GM12878 (cell line): Measurements from ENCODE around the gene CEP83. TPM values are rescaled to one million over a fixed set of nuclear protein-coding genes. Genes with fewer than 3 reads are reported as not detected.

Experiments
- ATAC-seq: fragments of 200-7000 bp; cut with Tn5 transposase; 3 replicates; pipeline ENCODE4 v1.9.1; 2020; ENCODE audit warnings: mild to moderate bottlenecking, moderate library complexity
- BruUV-seq: library from RNA; stranded (reverse); fragments of 400-500 nt; replicated peaks from 2 replicates; lab custom pipeline; 2021; lab: Mats Ljungman, UMichigan
- CTCF ChIA-PET: fragments of 300-600 bp; sonication (Branson Sonifier 250); formaldehyde crosslinking; extraction: SDS; loops from one replicate; lab custom pipeline; 2021; ENCODE audit warnings: inconsistent platforms; lab: Yijun Ruan, JAX
- POLR2A ChIA-PET: fragments of 350-600 bp; formaldehyde crosslinking; extraction: SDS; loops from one replicate; lab custom pipeline; 2021; ENCODE audit warnings: inconsistent platforms; lab: Charles Lee
- RAD21 ChIA-PET: fragments of 300-600 bp; sonication (Branson Sonifier 250); formaldehyde crosslinking; loops from one replicate; lab custom pipeline; 2023; ENCODE audit warnings: antibody characterized with exemption; ENCODE audit not compliant: unreplicated experiment; lab: Charles Lee
- SMC1A ChIA-PET: fragments of 300-600 bp; sonication (Branson Sonifier 250); formaldehyde crosslinking; loops from one replicate; lab custom pipeline; 2023; ENCODE audit not compliant: unreplicated experiment, uncharacterized antibody; lab: Charles Lee
- DNase-seq: peaks from one replicate; pipeline ENCODE4 v3.0.0-alpha.2; 2011; ENCODE audit warnings: low read depth, low spot score
- FAIRE-seq: peaks from 3 replicates; lab custom pipeline; 2011; peaks lifted over from hg19 to GRCh38; lab: Jason Lieb, UNC
- H2AFZ ChIP-seq: 2 replicates; pipeline ENCODE4 v1.6.0; 2011; ENCODE audit warnings: low read depth, low read length, control low read depth; ENCODE audit not compliant: control insufficient read depth
- H3K27ac ChIP-seq: 2 replicates; pipeline ENCODE4 v1.5.1; 2011; ENCODE audit warnings: control low read depth; ENCODE audit not compliant: control insufficient read depth, insufficient read depth
- H3K27me3 ChIP-seq, 2 experiments: replicated peaks in 1 of 2; 2 replicates each; pipeline versions ENCODE4 v1.6.0 to v1.6.1; 2011; ENCODE audit warnings: low read length in 1 of 2; ENCODE audit not compliant: control insufficient read depth in 2 of 2, insufficient read depth in 2 of 2
- H3K36me3 ChIP-seq, 2 experiments: 2 replicates each; pipeline ENCODE4 v1.5.1; 2011; ENCODE audit warnings: low read length in 1 of 2; ENCODE audit not compliant: control insufficient read depth in 2 of 2, insufficient read depth in 2 of 2
- H3K4me1 ChIP-seq: 2 replicates; pipeline ENCODE4 v1.6.1; 2011; ENCODE audit warnings: mild to moderate bottlenecking, low read length, moderate library complexity, mixed read lengths; ENCODE audit not compliant: control insufficient read depth, insufficient read depth
- H3K4me2 ChIP-seq: 2 replicates; pipeline ENCODE4 v1.6.0; 2011; ENCODE audit warnings: control low read depth; ENCODE audit not compliant: control insufficient read depth, insufficient read depth
- H3K4me3 ChIP-seq: fragments of 200-600 bp; sonication (generic); 2 replicates; pipeline ENCODE4 v1.5.1; 2016
- H3K79me2 ChIP-seq: 2 replicates; pipeline ENCODE4 v1.6.0; 2011; ENCODE audit warnings: low read length; ENCODE audit not compliant: control insufficient read depth, insufficient read depth
- H3K9ac ChIP-seq: 2 replicates; pipeline ENCODE4 v1.8.0; 2011; ENCODE audit warnings: low read length, control low read depth, mixed read lengths; ENCODE audit not compliant: control insufficient read depth, insufficient read depth
- H3K9me3 ChIP-seq: replicated peaks from 3 replicates; pipeline ENCODE4 v1.5.1; 2011; ENCODE audit warnings: mild to moderate bottlenecking, low read length; ENCODE audit not compliant: control insufficient read depth, insufficient read depth
- H4K20me1 ChIP-seq: 2 replicates; pipeline ENCODE4 v1.6.0; 2011; ENCODE audit not compliant: control insufficient read depth, insufficient read depth
- EED ChIP-seq: sonication (generic); IDR thresholded peaks from 2 replicates; pipeline ENCODE4 v1.6.1; 2016; ENCODE audit warnings: antibody characterized with exemption, low read depth
- FOS ChIP-seq: IDR thresholded peaks from 3 replicates; pipeline ENCODE4 v1.6.1; 2011; ENCODE audit warnings: borderline replicate concordance; ENCODE audit not compliant: insufficient read length; ENCODE audit errors: extremely low read depth
- RAD51 ChIP-seq: fragments of 450-650 bp; IDR thresholded peaks from 2 replicates; pipeline ENCODE4 v1.6.1; 2016; ENCODE audit warnings: moderate library complexity, mild to moderate bottlenecking, inconsistent platforms
- YY1 ChIP-seq: IDR thresholded peaks from 2 replicates; pipeline ENCODE4 v1.6.1; 2011; ENCODE audit warnings: low read depth, mild to moderate bottlenecking, low read length
- WGBS: methylation state at CpG from one replicate; pipeline ENCODE4 v1.1.6; 2016; ENCODE audit warnings: low lambda C conversion rate; ENCODE audit not compliant: insufficient replicate concordance, insufficient coverage; ENCODE audit errors: missing lambda C conversion rate; 5-methylcytosine and 5-hydroxymethylcytosine counted together
- in situ Hi-C: fragments of 300-500 bp; cut with MboI; formaldehyde crosslinking; loops from 9 replicates; pipeline ENCODE4 v1.14.3; 2018; ENCODE audit warnings: mixed read lengths
- intact Hi-C: fragments of 100-400 bp; cut with micrococcal nuclease; formaldehyde crosslinking; loops from one replicate; pipeline ENCODE4 v1.14.2; 2022; ENCODE audit not compliant: unreplicated experiment
- polyA plus RNA-seq, 11 experiments: library from polyadenylated mRNA; depleted of rRNA in 4 of 11; unstranded in 6 of 11; stranded (reverse) in 5 of 11; fragments of >200 nt; fragmentation: Nextera tagmentation in 4 of 11; fragmentation: Illumina TruSeq in 1 of 11; extraction: Ambion mirVana in 4 of 11; extraction: Trizol in 1 of 11; gene quantifications; 1 replicate in 1 of 11; 2 replicates in 10 of 11; pipeline versions ENCODE4 v1.2.1 to v1.2.3, GENCODE V29; 2011 to 2016; ENCODE audit warnings: inconsistent platforms in 2 of 11, missing spikeins in 2 of 11, low read depth in 1 of 11
- total RNA-seq, 4 experiments: library from RNA; depleted of rRNA in 3 of 4; stranded (reverse); fragments of >200 nt in 3 of 4; fragmentation: Illumina TruSeq in 1 of 4; extraction: Trizol in 1 of 4; gene quantifications; 2 replicates each; pipeline versions ENCODE4 v1.2.1 to v1.2.3, GENCODE V29; 2013 to 2021
- TF ChIP-seq, protein P1 (sequence below): fragments of 450-650 bp; IDR thresholded peaks from 2 replicates; pipeline ENCODE4 v1.6.1; 2016; ENCODE audit warnings: mild to moderate bottlenecking

CEP83 gene
- total and polyA plus RNA-seq, 10 of the 15 experiments (the other 5 are each of a cell fraction or from before 2014, with no cell fraction given): 4.3 to 39.0 (median 22.5) TPM

DNA sequence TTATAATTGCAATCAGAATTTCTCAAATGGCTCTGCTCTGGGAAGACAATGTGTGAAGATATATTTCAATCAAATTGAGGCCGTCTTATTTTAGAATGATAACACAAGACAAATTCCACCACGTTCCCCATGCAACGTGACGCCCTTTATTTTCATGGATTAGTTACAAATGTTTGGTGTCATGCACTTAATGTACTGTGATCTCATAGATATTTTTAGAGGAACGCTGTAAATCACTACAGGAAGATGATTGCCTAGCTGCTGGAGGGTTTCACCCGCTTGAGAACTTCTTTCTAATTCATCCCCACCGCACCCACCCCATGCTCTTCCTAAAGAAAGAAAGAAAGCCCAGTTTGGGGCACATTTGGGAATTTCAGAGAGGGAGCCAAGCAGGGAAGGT, 194.1 kb downstream of the CEP83 start:
- no peaks in the 10 kb centered on the region for H3K79me2 ChIP-seq
- ChIA-PET SMC1A (interaction anchor here (1.0 to 1.3 kb wide), 2 partner anchors 22 to 26 kb away, joined by 3 to 7 read pairs; no protein-coding TSS in a partner anchor), POLR2A (interaction anchor here (0.8 kb wide), 1 partner anchor 57 kb away, joined by 3 read pairs; no protein-coding TSS in a partner anchor), CTCF (interaction anchor here (0.8 to 1.1 kb wide), 2 partner anchors 116 to 168 kb away, joined by 3 read pairs; no protein-coding TSS in a partner anchor), RAD21 (interaction anchor here (0.9 to 1.0 kb wide), 2 partner anchors 8 to 43 kb away, joined by 3 read pairs; no protein-coding TSS in a partner anchor)
- intact Hi-C loops (no loop called here), in situ Hi-C loops (no loop called here)
- peaks cover 9 to 32% of the 10 kb centered on the region in 2 experiments for H3K36me3 ChIP-seq
- H3K4me2 ChIP-seq: no peak overlapping the region
- no peak for ATAC-seq
- 82% methylated on average over 7 of the region's 7 CpGs for WGBS
- H2AFZ ChIP-seq: no peak overlapping the region
- FAIRE-seq: no peak
- peaks cover 80% of the 10 kb centered on the region for H3K4me1 ChIP-seq
- no peak overlapping the region for H3K4me3 ChIP-seq
- DNase-seq: no peak
- H3K27me3 ChIP-seq: no peaks in the 10 kb centered on the region
- no peak overlapping the region for H3K27ac ChIP-seq
- no TSS peak for BruUV-seq
- no peaks in the 10 kb centered on the region; the same call in 2 of the 3 replicates for H3K9me3 ChIP-seq
- no peaks in the 10 kb centered on the region for H4K20me1 ChIP-seq
- no peak overlapping the region for H3K9ac ChIP-seq
- no peak for TF ChIP-seq FOS
- no peak for TF ChIP-seq EED

DNA sequence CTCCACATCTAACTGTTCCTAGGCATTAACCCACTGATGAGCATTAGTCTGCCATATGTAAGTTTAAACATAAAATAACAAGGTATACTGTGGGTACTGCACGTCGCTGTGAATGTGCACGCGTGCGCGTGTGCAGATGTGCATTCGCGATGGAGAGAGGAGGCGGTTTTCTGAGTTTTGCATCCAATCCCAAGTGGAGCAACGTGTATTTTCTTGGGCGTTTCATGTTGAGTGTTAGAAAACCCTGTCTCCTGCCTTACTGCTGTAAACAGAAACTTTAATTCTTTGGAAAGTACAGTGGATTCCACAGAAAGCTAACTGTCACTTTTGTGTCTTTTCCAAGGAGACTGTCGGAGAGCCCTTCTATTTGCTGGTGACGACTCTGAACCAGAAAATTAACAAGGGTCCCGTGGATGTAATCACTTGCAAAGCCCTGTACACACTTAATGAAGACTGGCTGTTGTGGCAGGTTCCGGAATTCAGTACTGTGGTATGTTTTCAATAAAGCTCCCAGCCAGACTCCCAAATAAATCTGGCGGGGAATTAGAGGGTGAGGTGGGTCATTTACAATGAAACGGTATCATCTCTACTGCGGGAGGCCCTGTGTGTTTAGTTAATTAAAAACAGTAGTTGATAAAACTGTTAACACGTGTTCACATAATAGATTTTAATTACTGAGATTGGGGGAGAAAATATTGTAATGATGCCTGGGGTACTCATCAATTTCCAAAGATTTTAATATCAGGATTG, 194.8 kb downstream of the CEP83 start:
- Histone ChIP-seq H3K4me2 (no peak overlapping the region), H3K27me3 (no peaks in the 10 kb centered on the region), H3K9me3 (no peaks in the 10 kb centered on the region; the same call in 2 of the 3 replicates), H3K27ac (no peak overlapping the region), H3K4me1 (peaks cover 74% of the 10 kb centered on the region), H3K79me2 (no peaks in the 10 kb centered on the region), H2AFZ (no peak overlapping the region), H3K36me3 (peaks cover 12 to 38% of the 10 kb centered on the region in 2 experiments), H4K20me1 (no peaks in the 10 kb centered on the region), H3K4me3 (no peak overlapping the region), H3K9ac (no peak overlapping the region)
- TF ChIP-seq, protein P1, sequence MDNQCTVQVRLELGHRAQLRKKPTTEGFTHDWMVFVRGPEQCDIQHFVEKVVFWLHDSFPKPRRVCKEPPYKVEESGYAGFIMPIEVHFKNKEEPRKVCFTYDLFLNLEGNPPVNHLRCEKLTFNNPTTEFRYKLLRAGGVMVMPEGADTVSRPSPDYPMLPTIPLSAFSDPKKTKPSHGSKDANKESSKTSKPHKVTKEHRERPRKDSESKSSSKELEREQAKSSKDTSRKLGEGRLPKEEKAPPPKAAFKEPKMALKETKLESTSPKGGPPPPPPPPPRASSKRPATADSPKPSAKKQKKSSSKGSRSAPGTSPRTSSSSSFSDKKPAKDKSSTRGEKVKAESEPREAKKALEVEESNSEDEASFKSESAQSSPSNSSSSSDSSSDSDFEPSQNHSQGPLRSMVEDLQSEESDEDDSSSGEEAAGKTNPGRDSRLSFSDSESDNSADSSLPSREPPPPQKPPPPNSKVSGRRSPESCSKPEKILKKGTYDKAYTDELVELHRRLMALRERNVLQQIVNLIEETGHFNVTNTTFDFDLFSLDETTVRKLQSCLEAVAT: peak; percentile 40; the same call in 1 of the 2 replicates
- no peak for TF ChIP-seq YY1
- TF ChIP-seq RAD51: no peak
- WGBS: 96% methylated on average over 19 of the region's 19 CpGs
- FAIRE-seq (no peak), DNase-seq (no peak), ATAC-seq (no peak)
- SMC1A ChIA-PET: interaction anchor here (1.5 kb wide), 1 partner anchor 152 kb away, joined by 3 read pairs; no protein-coding TSS in a partner anchor
- POLR2A ChIA-PET: no interaction called here
- RAD21 ChIA-PET: no interaction called here
- CTCF ChIA-PET: interaction anchor here (1.1 kb wide), 1 partner anchor 169 kb away, joined by 3 read pairs; no protein-coding TSS in a partner anchor
- in situ Hi-C loops: no loop called here
- no TSS peak for BruUV-seq
- intact Hi-C loops: no loop called here
